ENCODE results near the gene PGAP2. TPM values are rescaled to one million over a fixed set of nuclear protein-coding genes. Genes with fewer than 3 reads are reported as not detected.
A peak's percentile ranks its signal among the peaks of the same experiment; 100 is the strongest.

The PGAP2 gene
- total and polyA plus RNA-seq, 2 of the 13 experiments (the other 11 are each of a cell fraction or from before 2014, with no cell fraction given), result 21.5 to 47.8 TPM

DNA sequence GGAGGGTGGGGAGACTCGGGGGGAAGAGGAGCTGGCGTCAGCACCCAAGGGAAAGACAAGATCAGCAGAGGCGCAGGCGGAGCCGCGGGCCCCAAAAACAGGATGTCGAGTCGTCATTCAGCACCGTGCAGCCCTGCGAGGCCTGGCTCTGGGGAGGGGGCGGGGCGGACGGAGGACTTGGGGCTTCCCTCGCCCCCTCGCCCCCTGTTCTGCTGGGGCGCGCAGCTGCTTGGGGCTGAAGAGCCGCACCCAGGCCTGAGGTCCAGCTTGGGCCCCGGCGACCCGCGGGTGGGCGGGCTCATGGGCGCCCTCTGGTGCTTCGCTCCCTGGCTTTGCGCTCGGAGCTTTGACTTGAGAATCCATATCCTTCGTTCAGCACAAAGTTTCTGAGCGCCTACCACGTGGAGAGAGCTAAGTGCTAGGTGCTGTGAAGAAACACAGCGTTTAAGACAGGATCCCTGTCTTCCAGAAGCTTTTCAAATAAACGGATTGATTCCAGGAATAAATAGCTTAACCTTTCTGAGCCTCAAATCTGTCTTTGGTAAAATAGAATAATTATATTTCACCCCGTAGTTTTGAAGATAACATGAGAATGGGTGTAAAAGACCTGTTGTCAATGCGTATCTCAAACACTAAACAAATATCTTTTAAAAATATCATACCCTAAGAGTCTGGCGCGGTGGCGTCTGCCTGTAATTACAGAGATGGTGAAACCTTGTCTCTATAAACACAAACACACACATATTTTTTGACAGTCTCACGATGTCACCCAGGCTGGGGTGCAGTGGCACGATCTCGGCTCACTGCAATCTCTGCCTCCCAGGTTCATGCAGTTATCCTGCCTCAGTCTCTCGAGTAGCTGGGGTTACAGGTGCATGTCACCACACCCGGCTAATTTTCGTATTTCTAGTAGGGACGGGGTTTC lies 33.3 kb downstream of the PGAP2 start (continued):
- TF ChIP-seq LCORL (IDR thresholded peaks at IDR 0.05) (no peak), LCORL (CRISPR knock-in tag; IDR thresholded peaks at IDR 0.05) (no peak), PHF8 (CRISPR knock-in tag; IDR thresholded peaks at IDR 0.05) (peak; percentile 69), ZNF75D (CRISPR knock-in tag; IDR thresholded peaks at IDR 0.05; ENCODE audit: borderline replicate concordance) (no peak), IKZF1 (IDR thresholded peaks at IDR 0.05) (no peak), ZBTB3 (CRISPR knock-in tag; IDR thresholded peaks at IDR 0.05; ENCODE audit: borderline replicate concordance, low read depth) (0 out of 2 replicates have a peak, but pooled peaks have one; percentile 36), GTF3A (CRISPR knock-in tag; conservative IDR thresholded peaks at IDR 0.05) (no peak), KDM2A (CRISPR knock-in tag; IDR thresholded peaks at IDR 0.05; ENCODE audit: borderline replicate concordance, low read depth) (peak; percentile 89), JUNB (CRISPR knock-in tag; IDR thresholded peaks at IDR 0.05; ENCODE audit: borderline replicate concordance) (no peak), POGZ (CRISPR knock-in tag; IDR thresholded peaks at IDR 0.05) (0 out of 2 replicates have a peak, but pooled peaks have one; percentile 29), ZNF24 (IDR thresholded peaks at IDR 0.05) (peak; percentile 31; the same call in 1 of the 2 replicates), NR2F6 (IDR thresholded peaks at IDR 0.05) (no peak), NR2F6 (CRISPR knock-in tag; IDR thresholded peaks at IDR 0.05) (0 out of 2 replicates have a peak, but pooled peaks have one; percentile 13), KDM4B (CRISPR knock-in tag; IDR thresholded peaks at IDR 0.05) (no peak), ZBTB1 (CRISPR knock-in tag; IDR thresholded peaks at IDR 0.05; ENCODE audit: borderline replicate concordance) (no peak), HNRNPL (IDR thresholded peaks at IDR 0.05; ENCODE audit: low read depth, low read length) (no peak), RXRA (CRISPR knock-in tag; IDR thresholded peaks at IDR 0.05) (peak; percentile 38; the same call in 1 of the 2 replicates), ARID2 (CRISPR knock-in tag; IDR thresholded peaks at IDR 0.05; ENCODE audit: borderline replicate concordance) (no peak), HNF4A (CRISPR knock-in tag; IDR thresholded peaks at IDR 0.05) (peak; percentile 31; the same call in 1 of the 2 replicates), ZZZ3 (CRISPR knock-in tag; IDR thresholded peaks at IDR 0.05; ENCODE audit: borderline replicate concordance) (0 out of 2 replicates have a peak, but pooled peaks have one; percentile 50), ZNF564 (CRISPR knock-in tag; IDR thresholded peaks at IDR 0.05) (no peak), NPAS2 (CRISPR knock-in tag; IDR thresholded peaks at IDR 0.05; ENCODE audit: borderline replicate concordance) (no peak), CHD2 (IDR thresholded peaks at IDR 0.05; ENCODE audit: low read depth, low read length) (no peak)
- TF ChIP-seq, protein P1, sequence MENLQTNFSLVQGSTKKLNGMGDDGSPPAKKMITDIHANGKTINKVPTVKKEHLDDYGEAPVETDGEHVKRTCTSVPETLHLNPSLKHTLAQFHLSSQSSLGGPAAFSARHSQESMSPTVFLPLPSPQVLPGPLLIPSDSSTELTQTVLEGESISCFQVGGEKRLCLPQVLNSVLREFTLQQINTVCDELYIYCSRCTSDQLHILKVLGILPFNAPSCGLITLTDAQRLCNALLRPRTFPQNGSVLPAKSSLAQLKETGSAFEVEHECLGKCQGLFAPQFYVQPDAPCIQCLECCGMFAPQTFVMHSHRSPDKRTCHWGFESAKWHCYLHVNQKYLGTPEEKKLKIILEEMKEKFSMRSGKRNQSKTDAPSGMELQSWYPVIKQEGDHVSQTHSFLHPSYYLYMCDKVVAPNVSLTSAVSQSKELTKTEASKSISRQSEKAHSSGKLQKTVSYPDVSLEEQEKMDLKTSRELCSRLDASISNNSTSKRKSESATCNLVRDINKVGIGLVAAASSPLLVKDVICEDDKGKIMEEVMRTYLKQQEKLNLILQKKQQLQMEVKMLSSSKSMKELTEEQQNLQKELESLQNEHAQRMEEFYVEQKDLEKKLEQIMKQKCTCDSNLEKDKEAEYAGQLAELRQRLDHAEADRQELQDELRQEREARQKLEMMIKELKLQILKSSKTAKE (CRISPR knock-in tag; IDR thresholded peaks at IDR 0.05; ENCODE audit: borderline replicate concordance), result no peak
- TF ChIP-seq, protein P2, sequence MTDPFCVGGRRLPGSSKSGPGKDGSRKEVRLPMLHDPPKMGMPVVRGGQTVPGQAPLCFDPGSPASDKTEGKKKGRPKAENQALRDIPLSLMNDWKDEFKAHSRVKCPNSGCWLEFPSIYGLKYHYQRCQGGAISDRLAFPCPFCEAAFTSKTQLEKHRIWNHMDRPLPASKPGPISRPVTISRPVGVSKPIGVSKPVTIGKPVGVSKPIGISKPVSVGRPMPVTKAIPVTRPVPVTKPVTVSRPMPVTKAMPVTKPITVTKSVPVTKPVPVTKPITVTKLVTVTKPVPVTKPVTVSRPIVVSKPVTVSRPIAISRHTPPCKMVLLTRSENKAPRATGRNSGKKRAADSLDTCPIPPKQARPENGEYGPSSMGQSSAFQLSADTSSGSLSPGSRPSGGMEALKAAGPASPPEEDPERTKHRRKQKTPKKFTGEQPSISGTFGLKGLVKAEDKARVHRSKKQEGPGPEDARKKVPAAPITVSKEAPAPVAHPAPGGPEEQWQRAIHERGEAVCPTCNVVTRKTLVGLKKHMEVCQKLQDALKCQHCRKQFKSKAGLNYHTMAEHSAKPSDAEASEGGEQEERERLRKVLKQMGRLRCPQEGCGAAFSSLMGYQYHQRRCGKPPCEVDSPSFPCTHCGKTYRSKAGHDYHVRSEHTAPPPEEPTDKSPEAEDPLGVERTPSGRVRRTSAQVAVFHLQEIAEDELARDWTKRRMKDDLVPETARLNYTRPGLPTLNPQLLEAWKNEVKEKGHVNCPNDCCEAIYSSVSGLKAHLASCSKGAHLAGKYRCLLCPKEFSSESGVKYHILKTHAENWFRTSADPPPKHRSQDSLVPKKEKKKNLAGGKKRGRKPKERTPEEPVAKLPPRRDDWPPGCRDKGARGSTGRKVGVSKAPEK (CRISPR knock-in tag; IDR thresholded peaks at IDR 0.05; ENCODE audit: borderline replicate concordance), result no peak

Measured in HepG2 (cell line).